GM23338 (cell line): Measurements from ENCODE around the gene RFESD.
A peak's percentile ranks its signal among the peaks of the same experiment; 100 is the strongest.

Experiments
- CREB1 ChIP-seq: fragments of 250-450 bp; sonication (Bioruptor Pico); IDR thresholded peaks from 2 replicates; pipeline ENCODE4 v1.5.0; 2020; ENCODE audit warnings: low read depth, mild to moderate bottlenecking, moderate library complexity
- CTCF ChIP-seq, 2 experiments: fragments of 200-600 bp in 1 of 2; sonication (generic) in 1 of 2; conservative IDR thresholded peaks; 2 replicates each; pipeline versions ENCODE4 v1.5.1 to v1.6.1; 2016 to 2017; ENCODE audit warnings: antibody characterized with exemption in 2 of 2, low read depth in 2 of 2, mild to moderate bottlenecking in 2 of 2, moderate library complexity in 1 of 2
- ETS1 ChIP-seq: IDR thresholded peaks from 2 replicates; pipeline ENCODE4 v1.6.1; 2016; ENCODE audit warnings: antibody characterized with exemption
- EZH2 ChIP-seq: fragments of 200-600 bp; sonication (generic); IDR thresholded peaks from one replicate; pipeline ENCODE4 v1.8.0; 2017; ENCODE audit warnings: antibody characterized with exemption, mild to moderate bottlenecking, low read depth; ENCODE audit not compliant: unreplicated experiment
- EZH2phosphoT487 ChIP-seq: fragments of 200-600 bp; sonication (generic); IDR thresholded peaks from one replicate; pipeline ENCODE4 v1.8.1; 2018; ENCODE audit warnings: antibody characterized with exemption; ENCODE audit not compliant: unreplicated experiment
- JUNB ChIP-seq: IDR thresholded peaks from one replicate; pipeline ENCODE4 v1.6.1; 2016; ENCODE audit warnings: antibody characterized with exemption; ENCODE audit not compliant: unreplicated experiment
- REST ChIP-seq: IDR thresholded peaks from one replicate; pipeline ENCODE4 v1.6.1; 2018; ENCODE audit warnings: antibody characterized with exemption; ENCODE audit not compliant: unreplicated experiment

GRCh38 chr5:95646569-95647431, at the start of gene RFESD:
- TF ChIP-seq JUNB (no peak), CTCF (conservative IDR thresholded peaks at IDR 0.05; ENCODE audit: low read depth in 2 of 2) (peak; percentile 8 to 38; a peak in 2 of 4 replicates), EZH2 (no peak), CREB1 (CRISPR knock-in tag) (peak; percentile 84), ETS1 (peak; percentile 56), EZH2phosphoT487 (no peak), REST (no peak)
